PFSK-1 (cell line): ENCODE data around the gene ZNF710.

ENCODE experiments used
- SIN3A ChIP-seq: IDR thresholded peaks from 2 replicates; pipeline ENCODE4 v1.6.1; 2012; ENCODE audit warnings: mild to moderate bottlenecking, low read length, moderate library complexity, borderline replicate concordance; ENCODE audit not compliant: insufficient read depth
- TAF1 ChIP-seq: IDR thresholded peaks from 2 replicates; pipeline ENCODE4 v1.6.1; 2012; ENCODE audit warnings: low read length, control low read depth, borderline replicate concordance; ENCODE audit not compliant: insufficient read depth

- no peak for TF ChIP-seq TAF1
- TF ChIP-seq SIN3A, result no peak
Observed at GRCh38 chr15:90033448-90033847, 32.3 kb downstream of the ZNF710 start.
